ENCODE measurements around the gene OPRM1.

The OPRM1 gene

DNA sequence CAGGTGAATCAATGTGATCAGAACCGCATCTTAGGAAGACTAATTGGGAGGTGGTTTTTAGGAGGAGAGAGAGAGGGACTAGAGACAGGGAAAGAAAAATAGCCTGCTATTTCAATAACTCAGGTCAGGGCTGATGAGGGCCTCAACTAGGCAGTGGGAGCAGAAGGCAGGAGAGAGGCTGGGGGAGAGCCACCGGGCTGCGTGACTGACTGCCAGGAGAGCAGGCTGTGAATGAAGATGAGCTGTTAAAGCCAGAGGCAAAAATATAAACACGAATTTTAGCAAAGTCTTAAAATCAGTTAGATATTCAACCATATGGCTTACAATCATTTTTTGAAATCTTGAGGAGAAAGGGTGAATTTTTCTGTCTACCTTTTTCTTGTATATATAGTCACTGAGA, 168.0 kb downstream of the OPRM1 start:
- TF ChIP-seq, protein P1, sequence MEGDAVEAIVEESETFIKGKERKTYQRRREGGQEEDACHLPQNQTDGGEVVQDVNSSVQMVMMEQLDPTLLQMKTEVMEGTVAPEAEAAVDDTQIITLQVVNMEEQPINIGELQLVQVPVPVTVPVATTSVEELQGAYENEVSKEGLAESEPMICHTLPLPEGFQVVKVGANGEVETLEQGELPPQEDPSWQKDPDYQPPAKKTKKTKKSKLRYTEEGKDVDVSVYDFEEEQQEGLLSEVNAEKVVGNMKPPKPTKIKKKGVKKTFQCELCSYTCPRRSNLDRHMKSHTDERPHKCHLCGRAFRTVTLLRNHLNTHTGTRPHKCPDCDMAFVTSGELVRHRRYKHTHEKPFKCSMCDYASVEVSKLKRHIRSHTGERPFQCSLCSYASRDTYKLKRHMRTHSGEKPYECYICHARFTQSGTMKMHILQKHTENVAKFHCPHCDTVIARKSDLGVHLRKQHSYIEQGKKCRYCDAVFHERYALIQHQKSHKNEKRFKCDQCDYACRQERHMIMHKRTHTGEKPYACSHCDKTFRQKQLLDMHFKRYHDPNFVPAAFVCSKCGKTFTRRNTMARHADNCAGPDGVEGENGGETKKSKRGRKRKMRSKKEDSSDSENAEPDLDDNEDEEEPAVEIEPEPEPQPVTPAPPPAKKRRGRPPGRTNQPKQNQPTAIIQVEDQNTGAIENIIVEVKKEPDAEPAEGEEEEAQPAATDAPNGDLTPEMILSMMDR (IDR thresholded peaks at IDR 0.05; ENCODE audit: low read depth, low read length): no peak
- H3K9me3 ChIP-seq: no peaks in the 10 kb centered on the region
- DNase-seq: no peak
- H3K27me3 ChIP-seq: no peaks in the 10 kb centered on the region
- no peak overlapping the region for H3K4me3 ChIP-seq (ENCODE audit: low read depth, low read length)
- H3K4me1 ChIP-seq: no peaks in the 10 kb centered on the region
- no peaks in the 10 kb centered on the region for H3K36me3 ChIP-seq

DNA sequence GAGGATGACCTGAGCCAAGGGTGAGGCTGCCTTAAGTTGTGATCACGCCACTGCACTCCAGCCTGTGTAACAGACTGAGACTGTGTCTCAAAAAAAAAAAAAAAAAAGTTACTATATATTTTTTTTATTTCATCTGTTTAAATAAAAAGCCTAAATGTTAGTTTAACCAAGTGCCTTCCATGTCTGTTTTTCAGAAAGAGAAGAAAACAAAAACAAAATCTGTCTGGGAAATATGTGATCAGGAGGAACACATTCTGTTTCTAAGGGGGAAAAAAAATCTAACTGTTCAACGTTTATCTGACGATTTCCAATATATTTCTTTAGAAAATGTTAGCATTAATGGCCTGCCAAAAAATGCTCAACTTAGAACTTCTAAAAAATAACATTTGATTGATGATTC, 170.5 kb downstream of the OPRM1 start:
- no peak overlapping the region for H3K4me3 ChIP-seq (ENCODE audit: low read depth, low read length)
- TF ChIP-seq, protein P1 (IDR thresholded peaks at IDR 0.05; ENCODE audit: low read depth, low read length): no peak
- H3K9me3 ChIP-seq: no peaks in the 10 kb centered on the region
- H3K27me3 ChIP-seq: no peaks in the 10 kb centered on the region
- DNase-seq: no peak
- H3K36me3 ChIP-seq: no peaks in the 10 kb centered on the region
- H3K4me1 ChIP-seq: no peaks in the 10 kb centered on the region

DNA sequence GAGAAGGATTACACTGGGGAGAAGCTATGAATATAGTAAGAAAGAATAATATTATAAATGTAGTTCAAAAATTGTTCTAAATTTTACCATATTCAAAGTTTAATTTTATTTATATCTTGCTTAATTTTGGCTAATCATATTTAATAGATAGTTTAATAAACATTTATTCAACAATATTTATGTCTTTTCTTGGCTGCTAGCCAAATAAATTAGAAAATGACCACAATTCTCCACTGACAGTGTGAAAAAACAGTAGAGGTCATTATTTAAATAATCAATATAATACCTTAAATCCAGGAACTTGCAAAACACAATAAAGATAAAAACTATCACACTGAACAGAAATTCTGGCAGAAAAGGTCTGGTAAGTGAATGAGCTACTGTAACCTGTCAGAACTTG, 171.6 kb downstream of the OPRM1 start:
- Histone ChIP-seq H3K4me3 (ENCODE audit: low read depth, low read length) (no peak overlapping the region), H3K9me3 (no peaks in the 10 kb centered on the region), H3K27me3 (no peaks in the 10 kb centered on the region), H3K36me3 (no peaks in the 10 kb centered on the region), H3K4me1 (no peaks in the 10 kb centered on the region)
- TF ChIP-seq, protein P1 (IDR thresholded peaks at IDR 0.05; ENCODE audit: low read depth, low read length): no peak
- DNase-seq: no peak

DNA sequence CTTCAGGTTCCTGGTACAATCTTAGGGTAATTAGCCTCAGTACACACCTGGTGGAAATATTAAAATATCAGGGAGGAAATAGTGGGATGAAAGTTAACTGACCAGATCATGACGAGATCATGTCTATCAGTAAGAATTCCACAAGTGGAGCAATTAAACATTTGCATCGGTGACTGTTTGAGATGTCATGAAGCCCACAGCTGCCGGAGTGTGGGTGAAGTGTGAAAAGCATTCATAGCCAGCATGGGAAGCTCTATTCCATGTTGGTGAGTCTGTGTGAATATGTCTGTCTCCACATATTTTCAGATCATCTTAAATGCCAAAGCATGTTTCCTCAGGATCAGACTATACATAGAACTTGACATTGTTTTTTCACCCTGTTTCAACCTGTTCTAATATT, 174.7 kb downstream of the OPRM1 start:
- no peaks in the 10 kb centered on the region; the same call in 1 of the 2 replicates for H3K4me1 ChIP-seq
- no peaks in the 10 kb centered on the region for H3K9me3 ChIP-seq
- no peaks in the 10 kb centered on the region for H3K27me3 ChIP-seq
- no peak overlapping the region for H3K4me3 ChIP-seq (ENCODE audit: low read depth, low read length)
- no peak for DNase-seq
- H3K36me3 ChIP-seq: no peaks in the 10 kb centered on the region
- TF ChIP-seq, protein P1 (IDR thresholded peaks at IDR 0.05; ENCODE audit: low read depth, low read length): no peak

DNA sequence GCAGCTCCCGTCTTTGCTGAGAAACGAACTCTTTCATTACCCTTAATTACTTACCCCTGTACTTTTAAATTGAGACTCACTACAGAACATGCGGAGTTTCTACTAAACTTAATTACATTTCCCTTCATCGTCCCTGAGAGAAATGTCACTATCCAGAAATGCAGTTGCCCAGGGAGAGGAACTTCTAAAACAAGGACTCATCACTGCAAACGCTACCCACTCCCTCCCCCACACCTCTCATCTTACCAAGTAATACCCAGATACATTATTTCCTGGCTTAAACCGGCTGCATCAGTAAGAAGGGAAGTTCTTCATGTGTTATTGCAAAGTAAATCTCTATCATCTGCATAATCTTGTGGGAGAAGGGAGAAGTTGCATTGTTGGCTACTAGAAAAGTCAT, 179.3 kb downstream of the OPRM1 start:
- no peaks in the 10 kb centered on the region for H3K27me3 ChIP-seq
- no peaks in the 10 kb centered on the region; the same call in 1 of the 2 replicates for H3K4me1 ChIP-seq
- no peak overlapping the region for H3K4me3 ChIP-seq (ENCODE audit: low read depth, low read length)
- no peak for DNase-seq
- H3K36me3 ChIP-seq: no peaks in the 10 kb centered on the region
- TF ChIP-seq, protein P1 (IDR thresholded peaks at IDR 0.05; ENCODE audit: low read depth, low read length): no peak
- no peaks in the 10 kb centered on the region for H3K9me3 ChIP-seq

DNA sequence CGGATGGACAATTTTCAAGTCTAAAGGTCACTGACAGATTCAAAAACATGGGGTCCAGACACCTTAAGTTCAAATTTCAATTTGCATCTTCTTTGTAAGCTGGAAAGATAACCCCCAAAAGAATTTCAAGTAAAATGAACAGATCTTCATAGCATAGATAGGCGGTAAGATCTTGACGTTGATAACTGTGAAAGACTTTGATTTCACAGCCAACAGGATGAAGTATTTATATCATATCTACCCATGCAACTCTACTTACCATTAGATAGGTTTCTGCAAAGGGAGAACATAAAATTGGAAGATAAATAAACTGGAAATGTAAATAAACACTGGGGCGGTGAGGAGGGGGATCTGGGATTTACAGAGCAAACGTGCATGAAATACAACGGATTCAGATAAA, 179.7 kb downstream of the OPRM1 start:
- no peak for DNase-seq
- TF ChIP-seq, protein P1 (IDR thresholded peaks at IDR 0.05; ENCODE audit: low read depth, low read length): no peak
- no peaks in the 10 kb centered on the region for H3K27me3 ChIP-seq

More for the DNA sequence above, 179.7 kb downstream of the OPRM1 start:
- Histone ChIP-seq H3K4me3 (ENCODE audit: low read depth, low read length) (no peak overlapping the region), H3K9me3 (no peaks in the 10 kb centered on the region), H3K4me1 (no peaks in the 10 kb centered on the region; the same call in 1 of the 2 replicates), H3K36me3 (no peaks in the 10 kb centered on the region)
